Fibroblast of skin of left quadriceps (primary cell): Measurements from ENCODE around the gene IWS1.
"Not testable (repeated sequence)": the region's sequence is repeated elsewhere in the genome, so short reads cannot be mapped to it uniquely, and the experiment has no call there.

ENCODE experiments used
- DNase-seq, 2 experiments: peaks; one replicate each; pipeline ENCODE4 v3.0.0-alpha.2; 2013; ENCODE audit warnings: low read depth in 2 of 2

The IWS1 gene

DNA sequence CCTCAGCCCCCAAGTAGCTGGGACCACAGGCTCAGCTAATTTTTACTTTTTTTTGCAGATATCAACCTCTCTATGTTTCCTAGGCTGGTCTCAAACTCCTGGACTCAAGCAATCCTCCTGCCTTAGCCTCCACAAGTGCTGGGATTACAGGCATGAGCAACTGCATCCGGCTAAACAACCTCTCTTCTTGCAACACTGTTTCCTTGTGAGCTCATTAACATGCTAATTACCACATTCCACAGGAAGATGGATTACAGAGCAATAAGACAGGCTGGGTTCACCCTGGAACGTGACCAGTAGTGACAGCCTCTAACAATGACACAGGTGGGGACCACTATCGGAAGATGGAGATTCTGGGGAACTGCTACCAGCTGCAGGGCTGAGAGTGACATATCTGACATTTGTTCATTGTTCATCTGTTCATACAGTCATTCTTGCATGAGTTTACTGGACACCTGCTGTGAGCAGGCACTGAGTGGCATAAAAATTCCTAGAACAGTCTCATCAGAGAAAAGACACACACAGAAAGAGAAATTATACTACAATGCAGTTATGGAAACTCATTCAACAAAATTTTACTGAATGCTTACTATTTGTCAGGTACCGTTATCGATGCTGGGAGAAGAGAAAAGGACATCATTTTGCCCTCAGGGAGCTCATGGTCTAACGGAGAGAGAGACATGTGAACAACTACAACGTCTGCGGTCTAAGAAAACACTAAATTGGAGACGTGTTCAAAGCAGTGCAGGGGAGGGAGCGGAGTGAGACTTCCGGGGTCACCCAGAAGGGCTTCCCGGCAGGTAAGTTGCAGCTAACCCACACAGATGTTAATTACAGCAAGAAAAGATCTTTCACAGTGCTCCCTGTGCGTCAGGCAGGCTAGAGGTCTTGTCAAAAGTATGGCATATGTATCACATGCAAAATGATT, 70.5 kb downstream of the IWS1 start:
- DNase-seq, result no peak

GRCh38 chr2:127454595-127455565, 71.4 kb downstream of the IWS1 start:
- DNase-seq, result no peak

DNA sequence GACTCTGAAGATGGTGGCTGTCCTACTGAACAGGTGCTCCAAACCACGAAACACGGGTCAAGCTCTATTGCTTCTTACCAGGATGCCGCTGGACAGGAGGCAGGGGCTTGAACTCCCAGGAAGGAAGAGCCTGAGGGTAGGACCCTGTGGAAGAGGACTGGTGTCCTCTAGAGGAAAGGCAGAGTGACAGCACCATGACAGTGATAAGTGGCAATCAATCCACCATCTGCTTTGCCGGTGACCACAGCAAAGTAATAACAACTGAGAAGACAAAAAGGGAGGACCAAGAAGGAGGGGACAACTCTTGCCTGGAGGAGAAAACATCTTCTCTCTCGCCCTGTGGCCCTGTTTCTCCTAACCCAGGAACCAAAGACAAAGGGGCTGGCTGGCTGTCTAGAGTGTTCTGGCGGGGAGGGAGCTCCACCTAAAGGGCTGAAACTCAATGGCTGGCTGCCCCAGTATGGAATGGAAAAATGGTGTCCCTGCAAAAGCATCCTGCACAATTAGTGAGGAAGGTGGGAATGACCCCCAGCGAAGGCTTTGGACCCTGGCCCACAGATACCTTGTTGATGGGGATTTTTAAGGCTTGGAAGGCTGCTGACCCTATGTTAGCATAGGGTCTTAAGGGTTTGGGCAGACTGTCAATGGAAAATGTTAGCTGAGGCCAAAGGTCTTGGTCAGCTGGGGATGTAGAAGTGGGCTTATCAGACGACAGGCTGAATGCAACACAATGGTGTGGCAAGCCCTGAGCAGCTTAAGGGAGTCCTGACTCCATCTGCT, 72.7 kb downstream of the IWS1 start:
- DNase-seq, result no peak

DNA sequence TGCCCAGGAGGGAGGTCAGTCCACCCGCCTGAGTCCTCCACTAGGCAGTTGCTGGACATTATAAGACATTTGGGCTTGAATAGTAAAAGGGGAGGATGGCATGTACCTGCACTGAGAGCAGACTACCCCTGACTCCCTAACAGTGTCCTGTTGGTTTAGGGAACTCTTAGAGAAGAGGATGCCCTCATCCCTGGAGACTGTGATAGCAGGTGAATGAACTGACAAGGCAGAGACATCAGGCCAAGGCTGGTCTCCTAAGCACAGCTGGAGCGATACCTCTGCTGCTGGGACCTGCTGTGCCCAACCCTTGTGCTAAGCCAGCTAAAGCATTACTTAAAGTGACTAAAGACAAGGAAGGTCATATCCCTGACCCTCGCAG, 73.3 kb downstream of the IWS1 start:
- no peak for DNase-seq

- not testable (repeated sequence) for DNase-seq
Measured at GRCh38 chr2:127452423-127452822, 73.9 kb downstream of the IWS1 start.

GRCh38 chr2:127451981-127452380, 74.3 kb downstream of the IWS1 start:
- DNase-seq, result no peak

DNA sequence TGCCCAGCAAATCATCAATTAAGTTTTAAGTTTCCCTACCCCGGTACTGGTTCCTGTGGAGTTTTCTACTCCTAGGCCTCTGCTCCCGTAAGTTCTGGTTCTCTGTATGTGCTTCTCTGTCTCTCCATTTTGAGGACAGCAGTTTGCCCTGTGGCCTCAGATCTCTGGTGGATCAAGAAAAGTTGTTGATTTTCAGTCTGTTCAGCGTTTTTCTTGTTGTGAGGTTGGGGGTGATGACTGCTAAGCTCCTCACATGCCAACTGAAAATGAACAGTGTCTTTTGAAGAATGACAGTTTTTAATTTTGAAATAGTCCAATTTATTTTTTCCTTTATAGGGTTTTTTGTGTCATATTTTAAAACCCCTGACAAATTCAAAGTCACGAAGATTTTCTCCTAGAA, 76.4 kb downstream of the IWS1 start:
- DNase-seq, result no peak

GRCh38 chr2:127449414-127449813, 76.9 kb downstream of the IWS1 start:
- no peak for DNase-seq

GRCh38 chr2:127448526-127448925, 77.8 kb downstream of the IWS1 start:
- DNase-seq, result no peak

DNA sequence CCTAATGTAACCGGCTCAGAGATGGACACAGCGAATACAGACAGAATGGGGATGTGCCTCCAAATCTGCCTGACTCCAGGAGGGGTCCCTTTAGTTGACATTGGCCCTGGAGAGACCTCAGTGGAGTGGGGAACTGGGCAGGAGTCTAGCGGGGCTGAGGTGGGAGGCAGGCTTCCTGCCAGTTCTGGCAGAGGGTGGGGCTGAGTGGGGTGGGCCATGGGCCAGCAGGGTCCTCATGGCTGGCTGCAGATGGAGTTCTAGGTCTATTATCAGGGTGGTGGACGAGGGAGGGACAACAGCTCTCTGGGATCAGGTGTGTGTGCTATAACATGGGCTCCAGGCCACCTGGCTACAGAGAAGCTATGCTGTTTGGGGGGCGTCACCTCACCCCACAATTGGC, 86.9 kb downstream of the IWS1 start:
- no peak for DNase-seq

- no peak for DNase-seq
Measured at GRCh38 chr2:127437781-127438726, 88.2 kb downstream of the IWS1 start.

DNA sequence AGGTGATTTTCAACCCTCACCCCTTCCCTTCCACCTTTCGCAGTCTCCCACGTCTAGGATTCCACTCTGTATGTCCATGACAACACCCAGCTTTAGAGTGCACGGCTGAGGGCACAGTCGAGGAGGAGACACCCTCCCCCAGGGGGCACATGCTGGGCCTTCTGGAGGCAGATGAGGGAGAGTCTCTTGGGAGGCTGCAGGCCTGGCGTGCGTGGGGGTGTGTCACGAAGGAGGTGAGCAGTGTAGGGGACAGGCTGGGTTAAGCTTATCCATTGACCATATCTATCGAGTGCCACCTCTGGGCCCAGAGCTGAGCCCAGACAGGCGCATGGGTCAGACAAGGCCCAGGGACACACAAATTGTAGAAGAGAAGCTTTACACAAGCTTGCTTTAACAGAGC, 89.2 kb downstream of the IWS1 start:
- no peak for DNase-seq

DNA sequence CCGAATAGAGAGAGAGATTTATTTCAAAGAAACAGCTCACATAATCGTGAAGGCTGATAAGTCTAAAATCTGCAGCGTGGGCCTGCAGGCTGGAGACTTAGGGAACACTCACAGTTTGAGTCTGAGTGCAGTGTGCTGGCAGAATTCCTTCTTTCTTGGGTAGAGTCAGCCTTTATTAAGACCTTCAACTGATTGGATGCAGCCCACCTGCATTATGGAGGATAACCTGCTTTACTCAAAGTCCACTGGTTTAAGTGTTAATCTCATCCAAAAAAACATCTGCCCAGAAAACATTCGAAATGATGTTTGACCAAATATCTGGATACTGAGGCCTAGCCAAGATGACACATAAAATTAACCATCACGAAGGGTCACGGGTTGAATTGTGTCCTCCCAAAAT, 91.8 kb downstream of the IWS1 start:
- no peak for DNase-seq

GRCh38 chr2:127431408-127432023, 94.8 kb downstream of the IWS1 start:
- DNase-seq, result no peak
